ENCODE results near the gene SELENOK. TPM values are rescaled to one million over a fixed set of nuclear protein-coding genes. Genes with fewer than 3 reads are reported as not detected.

Gene SELENOK
- total and polyA plus RNA-seq, 2 of the 4 experiments (the other 2 are of a cell fraction) = 35.5 to 37.1 TPM

- H2BK20ac ChIP-seq (ENCODE audit: low read depth, low read length) = no peak overlapping the region
- no peak overlapping the region for H3K4me3 ChIP-seq (ENCODE audit: insufficient read depth, low read depth, low read length)
- H3K56ac ChIP-seq (ENCODE audit: extremely low read depth, insufficient read depth, low read length) = no peak overlapping the region
- ChIA-PET POLR2A (ENCODE audit: unreplicated experiment) (no interaction called here), CTCF (no interaction called here)
- ATAC-seq (ENCODE audit: low read depth) = peak; percentile 42; the same call in 1 of the 2 replicates
- no peak overlapping the region for H3K14ac ChIP-seq (replicated peaks; ENCODE audit: low read depth, low read length)
- no peak overlapping the region for H3K18ac ChIP-seq (ENCODE audit: low read depth, low read length)
- H2BK120ac ChIP-seq (ENCODE audit: low read depth, low read length) = no peak overlapping the region
- no peak overlapping the region for H2AK9ac ChIP-seq (replicated peaks; ENCODE audit: low read depth, low read length, poor library complexity)
- no peak overlapping the region for H2AK5ac ChIP-seq (ENCODE audit: low read depth, low read length)
- H3K4me1 ChIP-seq (ENCODE audit: control insufficient read depth, insufficient read depth, low read length) = no peaks in the 10 kb centered on the region
- no peaks in the 10 kb centered on the region for H4K20me1 ChIP-seq (ENCODE audit: insufficient read depth, low read length)
- H3K27ac ChIP-seq (ENCODE audit: insufficient read depth, low read length) = no peak overlapping the region
- no peak overlapping the region for H2AFZ ChIP-seq (replicated peaks; ENCODE audit: low read length, poor library complexity)
- no peak overlapping the region for H3K9ac ChIP-seq (ENCODE audit: low read depth, low read length)
- WGBS, 2 experiments (ENCODE audit: extremely low coverage in 2 of 2, insufficient read length in 1 of 2) = no CpG with 5 or more reads among the region's 1 CpG
- in situ Hi-C loops (cut with MboI; ENCODE audit: low sequenced_read_pairs) (no loop called here), intact Hi-C loops (cut with micrococcal nuclease) (no loop called here), dilution Hi-C loops (cut with HindIII; ENCODE audit: low sequenced_read_pairs, unreplicated experiment) (no loop called here)
- no TSS peak for BruUV-seq (replicated peaks)
- no peak overlapping the region for H2BK15ac ChIP-seq (ENCODE audit: low read depth, low read length)
- TF ChIP-seq RCOR1 (IDR thresholded peaks at IDR 0.05; ENCODE audit: insufficient replicate concordance, low read length) = no peak
- no peak for TF ChIP-seq CHD1 (IDR thresholded peaks at IDR 0.05; ENCODE audit: low read depth, low read length)
- 0 out of 2 replicates have a peak, but pooled peaks have one; percentile 7 for TF ChIP-seq SMC3 (IDR thresholded peaks at IDR 0.05; ENCODE audit: low read depth, low read length)
- peak; percentile 40 for TF ChIP-seq CTCF (conservative IDR thresholded peaks at IDR 0.05; ENCODE audit: low read depth, low read length)
- TF ChIP-seq ELK1 (IDR thresholded peaks at IDR 0.05; ENCODE audit: borderline replicate concordance, low read depth, low read length) = no peak
- TF ChIP-seq CEBPB (IDR thresholded peaks at IDR 0.05; ENCODE audit: low read depth, low read length) = no peak
- peak; percentile 47 for TF ChIP-seq RAD21 (IDR thresholded peaks at IDR 0.05; ENCODE audit: low read length)
- no peaks in the 10 kb centered on the region for H3K79me1 ChIP-seq (ENCODE audit: low read depth in 1 of 2, low read length in 2 of 2)
- no peak overlapping the region for H3K4me2 ChIP-seq (ENCODE audit: low read depth, low read length)
- no peaks in the 10 kb centered on the region for H3K9me1 ChIP-seq (ENCODE audit: insufficient read depth, low read length)
- H3K27me3 ChIP-seq (ENCODE audit: control insufficient read depth, insufficient read depth, low read length) = no peaks in the 10 kb centered on the region
- peak; percentile 8 for DNase-seq
- H3K23ac ChIP-seq (ENCODE audit: low read depth, low read length) = no peak overlapping the region
- H4K8ac ChIP-seq (ENCODE audit: low read depth in 2 of 2, low read length in 2 of 2) = no peak overlapping the region
- no peaks in the 10 kb centered on the region for H3K36me3 ChIP-seq (ENCODE audit: control insufficient read depth, insufficient read depth, low read length)
- no peaks in the 10 kb centered on the region for H3K9me3 ChIP-seq (ENCODE audit: control insufficient read depth, insufficient read depth, low read length)
- H2BK5ac ChIP-seq (ENCODE audit: low read depth, low read length, poor library complexity, severe bottlenecking) = no peak overlapping the region
- H3K4ac ChIP-seq (ENCODE audit: low read depth, low read length) = no peak overlapping the region
- no peak overlapping the region for H4K5ac ChIP-seq (ENCODE audit: low read depth, low read length)
- no peak overlapping the region for H4K91ac ChIP-seq (ENCODE audit: insufficient read depth, low read depth, low read length)
These were observed 29.6 kb upstream of the SELENOK start for GRCh38 chr3:53921296-53921695.

All from IMR-90 (cell line).